NB4 (cell line): ENCODE results near the gene DCHS1.
A peak's percentile ranks its signal among the peaks of the same experiment; 100 is the strongest.

Experiments
- DNase-seq: peaks from one replicate; pipeline ENCODE4 v3.0.0; 2010; ENCODE audit warnings: low read depth
- H3K4me3 ChIP-seq: one replicate; pipeline ENCODE4 v1.5.1; 2011; ENCODE audit warnings: mild to moderate bottlenecking, low read depth, low read length, moderate library complexity
- MYC ChIP-seq: IDR thresholded peaks from 2 replicates; pipeline ENCODE4 v1.6.1; 2011; ENCODE audit warnings: low read depth, low read length
- POLR2A ChIP-seq: IDR thresholded peaks from 2 replicates; pipeline ENCODE4 v1.6.1; 2011; ENCODE audit warnings: mild to moderate bottlenecking; ENCODE audit not compliant: insufficient read length; ENCODE audit errors: extremely low read depth
- TF ChIP-seq, protein P1 (sequence below): IDR thresholded peaks from 2 replicates; pipeline ENCODE4 v1.6.1; 2011; ENCODE audit warnings: low read depth, low read length
- TF ChIP-seq, protein P2 (sequence below): IDR thresholded peaks from one replicate; pipeline ENCODE4 v1.5.1; 2012; ENCODE audit warnings: low read depth, low read length

DCHS1 gene

DNA sequence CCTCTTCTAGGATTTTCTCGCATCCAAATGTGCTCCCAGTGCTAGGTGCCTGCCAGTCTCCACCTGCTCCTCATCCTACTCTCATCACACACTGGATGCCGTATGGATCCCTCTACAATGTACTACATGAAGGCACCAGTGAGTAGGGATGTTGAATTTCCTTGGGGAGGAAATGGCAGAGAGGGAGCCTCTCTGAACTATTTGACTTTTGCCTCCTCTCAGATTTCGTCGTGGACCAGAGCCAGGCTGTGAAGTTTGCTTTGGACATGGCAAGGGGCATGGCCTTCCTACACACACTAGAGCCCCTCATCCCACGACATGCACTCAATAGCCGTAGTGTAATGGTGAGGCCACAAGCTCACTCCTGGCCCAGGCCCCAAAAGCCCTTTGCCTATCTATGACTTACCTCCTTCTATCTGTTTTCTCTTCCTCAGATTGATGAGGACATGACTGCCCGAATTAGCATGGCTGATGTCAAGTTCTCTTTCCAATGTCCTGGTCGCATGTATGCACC lies 46.0 kb downstream of the DCHS1 start:
- no peak overlapping the region for H3K4me3 ChIP-seq
- no peak for DNase-seq
- TF ChIP-seq, protein P1, sequence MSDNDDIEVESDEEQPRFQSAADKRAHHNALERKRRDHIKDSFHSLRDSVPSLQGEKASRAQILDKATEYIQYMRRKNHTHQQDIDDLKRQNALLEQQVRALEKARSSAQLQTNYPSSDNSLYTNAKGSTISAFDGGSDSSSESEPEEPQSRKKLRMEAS = no peak
- TF ChIP-seq MYC (no peak), POLR2A (no peak)
- TF ChIP-seq, protein P2, sequence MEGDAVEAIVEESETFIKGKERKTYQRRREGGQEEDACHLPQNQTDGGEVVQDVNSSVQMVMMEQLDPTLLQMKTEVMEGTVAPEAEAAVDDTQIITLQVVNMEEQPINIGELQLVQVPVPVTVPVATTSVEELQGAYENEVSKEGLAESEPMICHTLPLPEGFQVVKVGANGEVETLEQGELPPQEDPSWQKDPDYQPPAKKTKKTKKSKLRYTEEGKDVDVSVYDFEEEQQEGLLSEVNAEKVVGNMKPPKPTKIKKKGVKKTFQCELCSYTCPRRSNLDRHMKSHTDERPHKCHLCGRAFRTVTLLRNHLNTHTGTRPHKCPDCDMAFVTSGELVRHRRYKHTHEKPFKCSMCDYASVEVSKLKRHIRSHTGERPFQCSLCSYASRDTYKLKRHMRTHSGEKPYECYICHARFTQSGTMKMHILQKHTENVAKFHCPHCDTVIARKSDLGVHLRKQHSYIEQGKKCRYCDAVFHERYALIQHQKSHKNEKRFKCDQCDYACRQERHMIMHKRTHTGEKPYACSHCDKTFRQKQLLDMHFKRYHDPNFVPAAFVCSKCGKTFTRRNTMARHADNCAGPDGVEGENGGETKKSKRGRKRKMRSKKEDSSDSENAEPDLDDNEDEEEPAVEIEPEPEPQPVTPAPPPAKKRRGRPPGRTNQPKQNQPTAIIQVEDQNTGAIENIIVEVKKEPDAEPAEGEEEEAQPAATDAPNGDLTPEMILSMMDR = no peak

DNA sequence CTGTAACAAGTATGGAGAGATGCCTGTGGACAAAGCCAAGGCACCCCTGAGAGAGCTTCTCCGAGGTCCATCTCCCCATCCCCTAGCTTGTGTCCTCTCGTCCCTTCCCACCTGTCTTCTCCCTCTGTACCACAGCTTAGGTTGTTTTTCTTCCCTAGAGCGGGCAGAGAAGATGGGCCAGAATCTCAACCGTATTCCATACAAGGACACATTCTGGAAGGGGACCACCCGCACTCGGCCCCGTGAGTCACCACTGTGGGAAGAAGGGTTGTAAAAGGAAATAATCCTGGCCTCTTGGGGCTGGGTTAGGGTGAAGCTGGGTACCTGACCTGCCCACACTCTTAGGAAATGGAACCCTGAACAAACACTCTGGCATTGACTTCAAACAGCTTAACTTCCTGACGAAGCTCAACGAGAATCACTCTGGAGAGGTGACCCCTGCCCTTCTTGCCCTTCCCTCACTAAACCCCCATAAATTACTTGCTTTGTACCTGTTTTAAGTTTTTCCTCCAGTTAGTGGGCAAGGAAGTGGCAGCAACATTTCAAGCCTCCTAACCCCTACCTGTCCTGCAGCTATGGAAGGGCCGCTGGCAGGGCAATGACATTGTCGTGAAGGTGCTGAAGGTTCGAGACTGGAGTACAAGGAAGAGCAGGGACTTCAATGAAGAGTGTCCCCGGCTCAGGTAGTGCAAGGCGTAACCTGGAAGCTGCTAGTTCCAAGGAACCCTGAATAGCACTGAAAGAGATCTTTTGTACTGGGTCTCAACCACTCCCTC lies 46.7 kb downstream of the DCHS1 start:
- TF ChIP-seq, protein P2 = no peak
- TF ChIP-seq, protein P1 = no peak
- TF ChIP-seq POLR2A (no peak), MYC (no peak)
- no peak for DNase-seq

DNA sequence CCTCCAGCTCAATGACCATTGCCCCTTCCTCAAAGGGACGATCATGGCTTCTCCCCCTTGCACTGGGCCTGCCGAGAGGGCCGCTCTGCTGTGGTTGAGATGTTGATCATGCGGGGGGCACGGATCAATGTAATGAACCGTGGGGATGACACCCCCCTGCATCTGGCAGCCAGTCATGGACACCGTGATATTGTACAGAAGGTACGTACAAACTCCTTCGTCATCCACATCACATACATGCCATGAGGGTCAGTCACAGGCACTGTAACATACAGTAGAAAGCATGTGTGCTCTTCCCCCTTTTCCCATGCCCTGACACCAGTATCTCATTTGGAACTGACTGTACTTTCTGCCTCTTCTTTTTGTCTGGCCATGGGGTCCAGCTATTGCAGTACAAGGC lies 47.6 kb downstream of the DCHS1 start:
- TF ChIP-seq MYC = no peak
- TF ChIP-seq, protein P1 = no peak
- TF ChIP-seq, protein P2 = no peak
- TF ChIP-seq POLR2A = no peak
- peak overlapping the region; percentile 16 for H3K4me3 ChIP-seq

More for the DNA sequence above, 46.7 kb downstream of the DCHS1 start:
- no peak overlapping the region for H3K4me3 ChIP-seq

GRCh38 chr11:6607190-6607795 lies 48.3 kb downstream of the DCHS1 start:
- no peak for DNase-seq
- peak overlapping the region; percentile 16 for H3K4me3 ChIP-seq
- TF ChIP-seq, protein P2 = no peak
- TF ChIP-seq POLR2A = no peak
- TF ChIP-seq, protein P1 = no peak
- TF ChIP-seq MYC = no peak

More for the DNA sequence above, 47.6 kb downstream of the DCHS1 start:
- DNase-seq = no peak

DNA sequence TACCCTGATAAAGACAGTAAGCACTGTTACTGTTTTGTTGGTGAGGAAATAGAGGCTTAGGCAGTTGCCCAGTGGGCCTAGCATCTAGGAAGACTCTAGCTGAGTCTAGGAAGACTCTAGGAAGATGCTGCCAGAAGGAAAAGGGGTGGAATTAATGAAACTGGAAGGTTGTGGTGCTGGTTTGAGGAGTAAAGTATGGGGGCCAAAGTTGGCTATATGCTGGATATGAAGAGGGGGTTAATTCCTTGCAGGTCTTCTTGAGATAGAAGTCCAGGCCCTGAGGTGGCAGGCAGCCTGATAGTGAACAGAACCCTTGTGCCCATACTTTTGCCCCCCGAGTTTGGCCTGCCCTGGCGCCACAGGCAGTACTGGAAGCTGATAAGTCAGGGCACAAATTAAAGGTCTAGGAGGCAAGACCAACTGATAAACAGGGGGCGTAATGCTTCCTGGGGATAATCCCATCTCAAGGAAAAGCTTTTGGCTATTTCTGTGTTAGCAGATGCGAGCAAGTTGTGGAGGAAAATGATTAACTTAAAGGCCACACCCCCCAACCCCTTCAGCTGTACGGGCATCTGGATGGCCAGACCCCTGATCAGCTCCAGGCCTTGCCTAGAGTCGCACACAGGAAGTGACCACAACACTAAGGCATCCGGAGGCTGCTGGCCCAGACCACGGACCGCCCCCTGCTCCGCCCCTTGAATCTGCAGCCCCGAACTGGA lies 49.0 kb downstream of the DCHS1 start:
- TF ChIP-seq, protein P2 = no peak
- TF ChIP-seq, protein P1 = peak; percentile 55
- TF ChIP-seq MYC = no peak
- TF ChIP-seq POLR2A = peak; percentile 30
- peak; percentile 87 for DNase-seq
- H3K4me3 ChIP-seq = peak overlapping the region; percentile 32
